ENCODE results near the gene OR7G3. TPM values are rescaled to one million over a fixed set of nuclear protein-coding genes. Genes with fewer than 3 reads are reported as not detected.

Gene OR7G3
- total RNA-seq, 2 experiments from 2014 or later = not detected

Other genes with a start within 250 kb of the OR7G3 start
- gene MUC16, start 116.5 kb downstream of the OR7G3 start, total RNA-seq = under 1 TPM; 0.03 to 0.09 TPM
- not detected for gene OR1M1, start 39.9 kb downstream of the OR7G3 start, total RNA-seq
- not detected for gene OR7G2, start 19.5 kb downstream of the OR7G3 start, total RNA-seq
- gene OR7G1, start 11.2 kb downstream of the OR7G3 start, total RNA-seq = not detected
- gene ZNF317, start 13.4 kb upstream of the OR7G3 start, total RNA-seq = 10 to 100 TPM; 49.7 to 50.0 TPM
- not detected for gene OR7D2, start 52.0 kb upstream of the OR7G3 start, total RNA-seq
- gene OR7D4, start 92.6 kb upstream of the OR7G3 start, total RNA-seq = not detected
- not detected for gene OR7E24, start 124.0 kb upstream of the OR7G3 start, total RNA-seq
- 10 to 100 TPM; 13.1 to 14.2 TPM for gene ZNF699, start 182.9 kb upstream of the OR7G3 start, total RNA-seq
- gene ZNF559, start 197.2 kb upstream of the OR7G3 start, total RNA-seq = 10 to 100 TPM; 29.1 to 29.6 TPM
- 1 to 10 TPM; 1.5 to 2.4 TPM for gene ZNF177, start 236.1 kb upstream of the OR7G3 start, total RNA-seq

Data from activated naive CD8-positive, alpha-beta T cell treated with anti-CD3 and anti-CD28 coated beads, Interleukin-2, amount 10 ng/mL, durations not matched to agents 7 days and 5 days (primary cell).